H9 (cell line): ENCODE data around the gene DERA. TPM values are rescaled to one million over a fixed set of nuclear protein-coding genes. Genes with fewer than 3 reads are reported as not detected.
"Not testable (repeated sequence)": the region's sequence is repeated elsewhere in the genome, so short reads cannot be mapped to it uniquely, and the experiment has no call there.

ENCODE experiments used
- DNase-seq: peaks from one replicate; pipeline ENCODE4 v3.0.0-alpha.2; 2017
- H2AFZ ChIP-seq: one replicate; pipeline ENCODE4 v1.6.1; 2013; ENCODE audit warnings: mild to moderate bottlenecking, low read length, control low read depth, moderate library complexity
- H2AK5ac ChIP-seq: 2 replicates; pipeline ENCODE4 v1.6.1; 2013; ENCODE audit warnings: low read length, control low read depth, mixed read lengths; ENCODE audit not compliant: insufficient read length
- H2BK120ac ChIP-seq: one replicate; pipeline ENCODE4 v1.6.1; 2013; ENCODE audit warnings: low read depth, mild to moderate bottlenecking, low read length, control low read depth, inconsistent platforms; ENCODE audit not compliant: poor library complexity, severe bottlenecking
- H2BK12ac ChIP-seq: 2 replicates; pipeline ENCODE4 v1.6.1; 2013; ENCODE audit warnings: low read length, control low read depth, mixed read lengths, low read depth; ENCODE audit not compliant: insufficient read length
- H2BK15ac ChIP-seq: 2 replicates; pipeline ENCODE4 v1.6.1; 2013; ENCODE audit warnings: low read depth, low read length, control low read depth
- H2BK20ac ChIP-seq: one replicate; pipeline ENCODE4 v1.6.1; 2013; ENCODE audit warnings: low read depth, mild to moderate bottlenecking, low read length, control low read depth, inconsistent platforms; ENCODE audit not compliant: poor library complexity, severe bottlenecking
- H2BK5ac ChIP-seq: 2 replicates; pipeline ENCODE4 v1.6.1; 2013; ENCODE audit warnings: low read length, control low read depth, mixed read lengths; ENCODE audit not compliant: insufficient read length
- H3K14ac ChIP-seq: 2 replicates; pipeline ENCODE4 v1.6.1; 2013; ENCODE audit warnings: low read length, control low read depth; ENCODE audit not compliant: insufficient read depth
- H3K18ac ChIP-seq: 2 replicates; pipeline ENCODE4 v1.6.1; 2013; ENCODE audit warnings: low read depth, mild to moderate bottlenecking, mixed read lengths, low read length, control low read depth; ENCODE audit not compliant: insufficient read length
- H3K23ac ChIP-seq: 2 replicates; pipeline ENCODE4 v1.6.1; 2013; ENCODE audit warnings: low read length, control low read depth, mixed read lengths, low read depth; ENCODE audit not compliant: insufficient read length
- H3K23me2 ChIP-seq: 2 replicates; pipeline ENCODE4 v1.6.1; 2013; ENCODE audit warnings: low read depth, mild to moderate bottlenecking, mixed read lengths, low read length, control low read depth; ENCODE audit not compliant: insufficient read length, poor library complexity, severe bottlenecking
- H3K27ac ChIP-seq: 2 replicates; pipeline ENCODE4 v1.5.1; 2013; ENCODE audit warnings: low read length, control low read depth, mixed read lengths, low read depth; ENCODE audit not compliant: insufficient read length
- H3K27me3 ChIP-seq: 2 replicates; pipeline ENCODE4 v1.6.1; 2013; ENCODE audit warnings: low read length, control low read depth, inconsistent platforms; ENCODE audit not compliant: insufficient read depth
- H3K4ac ChIP-seq: 2 replicates; pipeline ENCODE4 v1.6.1; 2013; ENCODE audit warnings: low read depth, mild to moderate bottlenecking, control low read depth, inconsistent platforms, low read length, moderate library complexity
- H3K4me1 ChIP-seq: 2 replicates; pipeline ENCODE4 v1.6.1; 2013; ENCODE audit warnings: low read length, control low read depth, inconsistent platforms; ENCODE audit not compliant: insufficient read depth
- H3K4me2 ChIP-seq: 2 replicates; pipeline ENCODE4 v1.6.1; 2013; ENCODE audit warnings: low read length, control low read depth, mixed read lengths; ENCODE audit not compliant: insufficient read length, insufficient read depth
- H3K56ac ChIP-seq: 2 replicates; pipeline ENCODE4 v1.6.1; 2013; ENCODE audit warnings: low read depth, mild to moderate bottlenecking, mixed read lengths, low read length, control low read depth; ENCODE audit not compliant: insufficient read length
- H3K79me1 ChIP-seq: 2 replicates; pipeline ENCODE4 v1.6.1; 2013; ENCODE audit warnings: low read depth, mild to moderate bottlenecking, moderate library complexity, low read length, control low read depth, inconsistent platforms; ENCODE audit not compliant: insufficient read depth, poor library complexity, severe bottlenecking
- H3K79me2 ChIP-seq: 2 replicates; pipeline ENCODE4 v1.6.1; 2013; ENCODE audit warnings: low read length, control low read depth, inconsistent platforms; ENCODE audit not compliant: insufficient read depth
- H3K9ac ChIP-seq: 2 replicates; pipeline ENCODE4 v1.6.1; 2013; ENCODE audit warnings: low read length, control low read depth, mixed read lengths; ENCODE audit not compliant: insufficient read length; ENCODE audit errors: extremely low read depth
- H3K9me3 ChIP-seq: one replicate; pipeline ENCODE4 v1.6.1; 2013; ENCODE audit warnings: low read depth, low read length, inconsistent platforms; ENCODE audit not compliant: control insufficient read depth
- H3T11ph ChIP-seq: one replicate; pipeline ENCODE4 v1.6.1; 2013; ENCODE audit warnings: mild to moderate bottlenecking, low read length, control low read depth, inconsistent platforms
- H4K20me1 ChIP-seq: one replicate; pipeline ENCODE4 v1.6.1; 2013; ENCODE audit not compliant: control insufficient read depth, insufficient read length, insufficient read depth
- H4K5ac ChIP-seq: 2 replicates; pipeline ENCODE4 v1.6.1; 2013; ENCODE audit warnings: low read depth, mild to moderate bottlenecking, mixed read lengths, low read length, control low read depth; ENCODE audit not compliant: insufficient read length
- H4K8ac ChIP-seq: replicated peaks from 2 replicates; pipeline ENCODE4 v1.6.1; 2013; ENCODE audit warnings: low read length, control low read depth, mixed read lengths, low read depth; ENCODE audit not compliant: insufficient read length
- H4K91ac ChIP-seq: 2 replicates; pipeline ENCODE4 v1.6.1; 2013; ENCODE audit warnings: low read depth, mild to moderate bottlenecking, moderate library complexity, mixed read lengths, low read length, control low read depth; ENCODE audit not compliant: insufficient read length
- H3K27ac Mint-ChIP-seq, 3 experiments: 2 replicates in 2 of 3; 3 replicates in 1 of 3; pipeline ENCODE4 v1.8.0; 2020 to 2021; ENCODE audit warnings: mixed read lengths in 3 of 3, mild to moderate bottlenecking in 1 of 3, moderate library complexity in 1 of 3
- H3K27me3 Mint-ChIP-seq: 2 replicates; pipeline ENCODE4 v1.8.0; 2021; ENCODE audit warnings: low read depth, mild to moderate bottlenecking, moderate library complexity, mixed read lengths
- H3K36me3 Mint-ChIP-seq, 3 experiments: 2 replicates in 2 of 3; 3 replicates in 1 of 3; pipeline ENCODE4 v1.8.0; 2020 to 2021; ENCODE audit warnings: low read depth in 3 of 3, mixed read lengths in 3 of 3; ENCODE audit not compliant: insufficient read depth in 1 of 3
- H3K4me1 Mint-ChIP-seq, 2 experiments: 2 replicates each; pipeline ENCODE4 v1.8.0; 2020; ENCODE audit warnings: mixed read lengths in 2 of 2
- H3K4me3 Mint-ChIP-seq, 2 experiments: 2 replicates in 1 of 2; 3 replicates in 1 of 2; pipeline ENCODE4 v1.8.0; 2020 to 2021; ENCODE audit warnings: mild to moderate bottlenecking in 2 of 2, mixed read lengths in 2 of 2, moderate library complexity in 1 of 2
- H3K9me3 Mint-ChIP-seq, 2 experiments: 2 replicates in 1 of 2; 3 replicates in 1 of 2; pipeline ENCODE4 v1.8.0; 2020; ENCODE audit warnings: mild to moderate bottlenecking in 2 of 2, mixed read lengths in 2 of 2, moderate library complexity in 1 of 2
- WGBS: extraction: QIAGEN DNeasy Blood & Tissue Kit; methylation state at CpG from one replicate; pipeline ENCODE4 v1.1.7; 2013; ENCODE audit warnings: missing lambda C conversion rate, low lambda C conversion rate, mixed read lengths; ENCODE audit not compliant: insufficient read length; ENCODE audit errors: extremely low coverage; 5-methylcytosine and 5-hydroxymethylcytosine counted together
- total RNA-seq: library from RNA; stranded (reverse); gene quantifications from 2 replicates; pipeline ENCODE4 v1.2.1, GENCODE V29; 2021
- TF ChIP-seq, protein P1 (sequence below): fragments of 200-600 bp; sonication (generic); conservative IDR thresholded peaks from 3 replicates; pipeline ENCODE4 v1.8.0; 2021; ENCODE audit warnings: antibody characterized with exemption, mild to moderate bottlenecking

DERA gene
- total RNA-seq, 1 experiment from 2014 or later = 20.9 TPM

DNA sequence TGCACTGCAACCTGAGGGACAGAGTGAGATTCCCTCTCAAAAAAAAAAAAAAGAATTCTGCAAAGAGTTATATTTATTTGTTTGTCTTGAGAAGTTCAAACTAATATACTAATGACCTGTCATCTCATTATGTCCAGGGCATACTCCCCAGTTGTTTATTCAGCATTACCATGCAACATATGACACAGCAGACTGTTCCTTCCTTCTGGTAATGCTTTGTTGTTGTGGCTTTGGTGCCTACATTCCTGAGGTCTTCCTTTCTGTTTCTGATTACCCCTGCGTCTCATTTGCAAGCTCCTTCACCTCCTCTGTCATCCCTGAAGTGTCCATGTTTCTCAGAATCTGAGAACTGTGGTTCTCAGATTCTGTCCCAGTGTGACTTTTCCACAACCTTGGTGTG, 55.3 kb downstream of the DERA start:
- Mint-ChIP-seq H3K27me3 (no peaks in the 10 kb centered on the region), H3K4me1 (peaks cover 7 to 14% of the 10 kb centered on the region in 2 experiments), H3K36me3 (peaks cover 0 to 11% (median 9%) of the 10 kb centered on the region in 3 experiments; a peak in 3 of 7 replicates), H3K9me3 (no peaks in the 10 kb centered on the region), H3K4me3 (no peak overlapping the region), H3K27ac (peak overlapping the region in 2 of 3 experiments; percentile 24 to 76; a peak in 3 of 7 replicates)
- Histone ChIP-seq H3K79me1 (no peaks in the 10 kb centered on the region), H2BK20ac (no peak overlapping the region), H3K14ac (no peak overlapping the region), H3K4me1 (no peaks in the 10 kb centered on the region; the same call in 1 of the 2 replicates), H2BK15ac (no peak overlapping the region), H3K4me2 (no peak overlapping the region), H4K5ac (no peak overlapping the region), H3T11ph (no peak overlapping the region), H3K27ac (no peak overlapping the region), H2BK5ac (no peak overlapping the region), H2BK12ac (no peak overlapping the region), H3K27me3 (no peaks in the 10 kb centered on the region), H3K18ac (no peak overlapping the region), H2AFZ (no peak overlapping the region), H3K79me2 (no peaks in the 10 kb centered on the region), H3K23ac (no peak overlapping the region), H3K4ac (no peak overlapping the region), H3K56ac (no peak overlapping the region), H3K9ac (no peak overlapping the region), H2AK5ac (no peak overlapping the region), H3K9me3 (no peaks in the 10 kb centered on the region), H3K23me2 (no peaks in the 10 kb centered on the region), H4K20me1 (no peaks in the 10 kb centered on the region), H4K8ac (no peak overlapping the region), H4K91ac (no peak overlapping the region), H2BK120ac (no peak overlapping the region)
- WGBS = no CpG with 5 or more reads among the region's 1 CpG
- TF ChIP-seq, protein P1, sequence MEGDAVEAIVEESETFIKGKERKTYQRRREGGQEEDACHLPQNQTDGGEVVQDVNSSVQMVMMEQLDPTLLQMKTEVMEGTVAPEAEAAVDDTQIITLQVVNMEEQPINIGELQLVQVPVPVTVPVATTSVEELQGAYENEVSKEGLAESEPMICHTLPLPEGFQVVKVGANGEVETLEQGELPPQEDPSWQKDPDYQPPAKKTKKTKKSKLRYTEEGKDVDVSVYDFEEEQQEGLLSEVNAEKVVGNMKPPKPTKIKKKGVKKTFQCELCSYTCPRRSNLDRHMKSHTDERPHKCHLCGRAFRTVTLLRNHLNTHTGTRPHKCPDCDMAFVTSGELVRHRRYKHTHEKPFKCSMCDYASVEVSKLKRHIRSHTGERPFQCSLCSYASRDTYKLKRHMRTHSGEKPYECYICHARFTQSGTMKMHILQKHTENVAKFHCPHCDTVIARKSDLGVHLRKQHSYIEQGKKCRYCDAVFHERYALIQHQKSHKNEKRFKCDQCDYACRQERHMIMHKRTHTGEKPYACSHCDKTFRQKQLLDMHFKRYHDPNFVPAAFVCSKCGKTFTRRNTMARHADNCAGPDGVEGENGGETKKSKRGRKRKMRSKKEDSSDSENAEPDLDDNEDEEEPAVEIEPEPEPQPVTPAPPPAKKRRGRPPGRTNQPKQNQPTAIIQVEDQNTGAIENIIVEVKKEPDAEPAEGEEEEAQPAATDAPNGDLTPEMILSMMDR = no peak
- no peak for DNase-seq

DNA sequence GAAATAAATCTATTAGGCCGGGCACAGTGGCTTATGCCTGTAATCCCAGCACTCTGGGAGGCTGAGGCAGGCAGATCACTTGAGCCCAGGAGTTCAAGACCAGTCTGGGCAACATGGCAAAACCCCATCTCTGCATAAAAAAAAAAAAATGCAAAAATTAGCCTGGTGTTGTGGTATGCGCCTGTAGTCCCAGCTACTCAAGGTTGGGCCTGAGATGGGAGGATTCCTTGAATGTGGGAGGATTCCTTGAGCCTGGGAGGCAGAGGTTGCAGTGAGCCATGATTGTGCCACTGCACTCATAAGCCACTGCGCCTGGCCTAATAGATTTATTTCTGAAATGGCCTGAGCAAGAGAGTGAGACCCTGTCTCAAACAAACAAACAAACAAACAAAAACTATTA, 55.9 kb downstream of the DERA start:
- not testable (repeated sequence) for H3K4me3 Mint-ChIP-seq, H3K9me3 Mint-ChIP-seq, H3K27me3 Mint-ChIP-seq, H3K27ac Mint-ChIP-seq, H4K20me1 ChIP-seq, H4K5ac ChIP-seq, H3K56ac ChIP-seq, DNase-seq, H3K14ac ChIP-seq, H3K18ac ChIP-seq, H3K23ac ChIP-seq, H3K9me3 ChIP-seq, H2BK5ac ChIP-seq, H3K4ac ChIP-seq, H3K79me1 ChIP-seq, H2BK12ac ChIP-seq, H3K27ac ChIP-seq, H3K23me2 ChIP-seq, H2AFZ ChIP-seq, H2BK15ac ChIP-seq, H4K91ac ChIP-seq, H4K8ac ChIP-seq, H2BK20ac ChIP-seq, H3K79me2 ChIP-seq, H3T11ph ChIP-seq, H3K27me3 ChIP-seq, H3K9ac ChIP-seq, H3K4me1 ChIP-seq, H2AK5ac ChIP-seq, H3K4me2 ChIP-seq, H2BK120ac ChIP-seq
- peaks cover 7 to 14% of the 10 kb centered on the region in 2 experiments for H3K4me1 Mint-ChIP-seq
- no CpG with 5 or more reads among the region's 3 CpGs for WGBS
- peaks cover 0 to 11% (median 9%) of the 10 kb centered on the region in 3 experiments; a peak in 3 of 7 replicates for H3K36me3 Mint-ChIP-seq
